Activated T-cell treated with anti-CD3 and anti-CD28 coated beads, Interleukin-2, amount 50 U/mL, for 24 hours (primary cell): ENCODE results near the gene WNT7A.
"Not testable (repeated sequence)": the region's sequence is repeated elsewhere in the genome, so short reads cannot be mapped to it uniquely, and the experiment has no call there.

Experiments used
- DNase-seq: peaks from one replicate; pipeline ENCODE4 v3.0.0-alpha.2; 2020
- H3K27ac Mint-ChIP-seq: 2 replicates; pipeline ENCODE4 v1.8.0; 2020; ENCODE audit warnings: mild to moderate bottlenecking, mixed read lengths
- H3K27me3 Mint-ChIP-seq: 2 replicates; pipeline ENCODE4 v1.8.0; 2020; ENCODE audit warnings: mixed read lengths
- H3K36me3 Mint-ChIP-seq: 2 replicates; pipeline ENCODE4 v1.8.0; 2020; ENCODE audit warnings: low read depth, mixed read lengths
- H3K4me1 Mint-ChIP-seq: 2 replicates; pipeline ENCODE4 v1.8.0; 2020; ENCODE audit warnings: low read depth, mixed read lengths
- H3K4me3 Mint-ChIP-seq: 2 replicates; pipeline ENCODE4 v1.8.0; 2020; ENCODE audit warnings: mild to moderate bottlenecking, moderate library complexity, mixed read lengths
- H3K9me3 Mint-ChIP-seq: 2 replicates; pipeline ENCODE4 v1.8.0; 2020; ENCODE audit warnings: mixed read lengths

The WNT7A gene

GRCh38 chr3:13879946-13880810 is at the start of gene WNT7A:
WNT7A (minus strand) TSS chr3:13880071; CDS start chr3:13879816, 255 bp downstream.
- Mint-ChIP-seq H3K4me3 (peak within 1 kb of the TSS; percentile 69), H3K27me3 (peaks cover 57% of the 10 kb centered on the region), H3K4me1 (peaks cover 12% of the 10 kb centered on the region), H3K27ac (no peak within 1 kb of the TSS), H3K36me3 (no peaks in the 10 kb centered on the region), H3K9me3 (no peaks in the 10 kb centered on the region)
- peak; percentile 79 for DNase-seq

- not testable (repeated sequence) for H3K4me1 Mint-ChIP-seq, H3K27ac Mint-ChIP-seq, H3K36me3 Mint-ChIP-seq, H3K4me3 Mint-ChIP-seq, DNase-seq
- peaks cover 32% of the 10 kb centered on the region for H3K27me3 Mint-ChIP-seq
- H3K9me3 Mint-ChIP-seq = peaks cover 44% of the 10 kb centered on the region
These were observed 48.9 kb upstream of the WNT7A start for GRCh38 chr3:13928741-13929140.

GRCh38 chr3:13927295-13927694 is 47.4 kb upstream of the WNT7A start:
- Mint-ChIP-seq H3K27me3 (peaks cover 20% of the 10 kb centered on the region), H3K9me3 (peaks cover 49% of the 10 kb centered on the region), H3K36me3 (peaks cover 3% of the 10 kb centered on the region), H3K4me1 (no peaks in the 10 kb centered on the region), H3K27ac (no peak overlapping the region), H3K4me3 (no peak overlapping the region)
- no peak for DNase-seq

DNA sequence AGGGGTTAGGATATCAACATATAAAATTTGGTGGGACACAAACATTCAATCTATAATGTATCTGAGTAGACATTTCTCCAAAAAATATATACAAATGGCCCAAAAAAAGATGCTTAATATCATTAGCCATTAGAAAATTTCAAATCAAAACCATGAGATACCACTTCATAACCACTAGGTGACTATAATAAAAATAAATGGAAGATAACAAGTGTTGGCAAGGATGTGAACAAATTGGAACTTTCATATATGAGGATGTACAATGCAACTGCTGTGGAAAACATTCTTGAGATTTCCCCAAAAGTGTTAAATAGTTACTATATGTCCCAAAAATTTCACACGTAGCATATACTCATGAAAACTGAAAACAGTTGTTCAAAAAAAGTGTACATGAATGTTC is 36.5 kb upstream of the WNT7A start:
- H3K9me3 Mint-ChIP-seq = peaks cover 47% of the 10 kb centered on the region
- no peak overlapping the region for H3K4me3 Mint-ChIP-seq
- no peak overlapping the region for H3K27ac Mint-ChIP-seq
- DNase-seq = no peak
- no peaks in the 10 kb centered on the region for H3K4me1 Mint-ChIP-seq
- peaks cover 3% of the 10 kb centered on the region for H3K27me3 Mint-ChIP-seq
- peaks cover 7% of the 10 kb centered on the region for H3K36me3 Mint-ChIP-seq

GRCh38 chr3:13902648-13903238 is 22.9 kb upstream of the WNT7A start:
- no peak overlapping the region for H3K27ac Mint-ChIP-seq
- H3K9me3 Mint-ChIP-seq = peaks cover 66% of the 10 kb centered on the region
- H3K4me3 Mint-ChIP-seq = no peak overlapping the region
- no peaks in the 10 kb centered on the region for H3K4me1 Mint-ChIP-seq
- peaks cover 33% of the 10 kb centered on the region for H3K36me3 Mint-ChIP-seq
- H3K27me3 Mint-ChIP-seq = no peaks in the 10 kb centered on the region
- no peak for DNase-seq

GRCh38 chr3:13901935-13902584 is 22.2 kb upstream of the WNT7A start:
- Mint-ChIP-seq H3K27me3 (no peaks in the 10 kb centered on the region), H3K9me3 (peaks cover 60% of the 10 kb centered on the region), H3K27ac (no peak overlapping the region), H3K4me1 (no peaks in the 10 kb centered on the region), H3K36me3 (peaks cover 32% of the 10 kb centered on the region), H3K4me3 (no peak overlapping the region)
- no peak for DNase-seq

- H3K4me3 Mint-ChIP-seq = no peak overlapping the region
- peaks cover 27% of the 10 kb centered on the region for H3K36me3 Mint-ChIP-seq
- H3K27ac Mint-ChIP-seq = no peak overlapping the region
- no peaks in the 10 kb centered on the region for H3K27me3 Mint-ChIP-seq
- peaks cover 16% of the 10 kb centered on the region for H3K4me1 Mint-ChIP-seq
- H3K9me3 Mint-ChIP-seq = peaks cover 38% of the 10 kb centered on the region
- no peak for DNase-seq
These were observed 18.5 kb upstream of the WNT7A start for GRCh38 chr3:13898346-13898745.

GRCh38 chr3:13896473-13897154 is 16.7 kb upstream of the WNT7A start:
- peak; percentile 59 for DNase-seq
- Mint-ChIP-seq H3K27ac (peak overlapping the region; percentile 2), H3K9me3 (peaks cover 31% of the 10 kb centered on the region), H3K27me3 (no peaks in the 10 kb centered on the region), H3K36me3 (peaks cover 19% of the 10 kb centered on the region), H3K4me3 (peak overlapping the region; percentile 85), H3K4me1 (peaks cover 21% of the 10 kb centered on the region)

DNA sequence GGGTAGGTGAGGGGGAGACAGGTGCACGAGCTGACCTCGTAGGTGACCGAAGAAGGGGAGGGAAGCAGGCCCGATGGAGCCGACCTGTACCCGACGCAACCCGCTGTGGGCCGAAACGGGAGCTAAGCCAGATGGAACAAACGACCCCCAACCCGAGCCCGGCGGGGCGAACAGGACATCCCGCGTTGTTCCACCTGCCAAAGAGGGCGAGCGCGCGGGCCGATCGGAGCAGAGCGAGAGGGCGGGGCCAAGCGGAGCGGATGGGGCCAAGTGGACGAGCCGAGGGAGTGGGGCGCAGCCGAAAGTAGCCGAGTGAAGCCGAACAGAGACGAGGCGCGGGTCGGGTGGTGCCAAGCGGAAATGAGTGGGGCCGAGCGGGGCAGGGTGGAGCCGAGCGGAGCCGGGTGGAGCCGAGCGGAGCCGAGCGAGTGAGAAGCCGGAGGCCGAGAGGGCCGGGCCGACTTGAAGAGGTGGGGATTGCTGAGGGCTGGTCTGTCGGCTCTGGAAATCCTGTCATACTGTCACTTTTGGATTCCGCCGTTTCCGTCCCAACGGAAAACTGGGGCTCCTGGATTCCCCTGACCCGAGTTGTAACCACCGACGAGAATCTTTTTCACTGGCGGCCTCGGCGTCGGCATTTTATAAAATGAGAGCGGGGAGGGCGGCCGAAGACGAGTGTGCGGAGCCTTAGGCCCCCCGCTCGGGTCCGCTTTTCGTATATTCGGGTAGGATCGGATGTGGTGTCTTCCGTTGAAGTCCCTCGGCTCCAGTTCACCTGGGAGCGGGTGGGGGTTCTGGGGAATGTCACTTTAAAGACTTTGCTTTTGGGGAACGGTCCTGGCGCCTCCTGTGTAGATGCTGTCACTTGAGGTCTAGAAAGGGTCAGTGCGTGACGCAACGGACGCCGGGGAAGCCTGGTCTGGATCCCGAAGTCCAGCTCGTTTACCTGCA is 15.6 kb upstream of the WNT7A start:
- Mint-ChIP-seq H3K9me3 (peaks cover 23% of the 10 kb centered on the region), H3K27me3 (no peaks in the 10 kb centered on the region), H3K27ac (peak overlapping the region; percentile 86), H3K4me3 (peak overlapping the region; percentile 85), H3K36me3 (peaks cover 10% of the 10 kb centered on the region), H3K4me1 (peaks cover 33% of the 10 kb centered on the region)
- DNase-seq = peak; percentile 97

DNA sequence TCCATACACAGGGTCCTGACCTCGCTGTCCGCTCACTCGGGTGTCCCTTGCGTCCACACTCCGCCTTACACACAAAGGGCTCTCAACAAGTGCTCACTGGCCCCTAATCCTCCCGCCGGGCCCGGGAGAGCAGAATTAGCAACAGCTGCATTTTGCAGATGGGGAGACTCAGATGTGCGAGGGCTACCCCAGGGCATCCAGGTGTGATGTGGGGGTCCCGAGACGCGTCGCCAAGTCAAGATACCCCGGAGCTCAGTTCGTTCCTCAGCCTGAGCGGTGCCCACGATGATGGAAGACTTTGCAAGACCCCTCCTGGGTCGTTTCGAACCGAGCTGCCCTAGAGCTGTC is 14.9 kb upstream of the WNT7A start:
- peaks cover 19% of the 10 kb centered on the region for H3K9me3 Mint-ChIP-seq
- peaks cover 35% of the 10 kb centered on the region for H3K4me1 Mint-ChIP-seq
- no peaks in the 10 kb centered on the region for H3K27me3 Mint-ChIP-seq
- H3K36me3 Mint-ChIP-seq = peaks cover 8% of the 10 kb centered on the region
- DNase-seq = no peak
- H3K4me3 Mint-ChIP-seq = peak overlapping the region; percentile 85
- H3K27ac Mint-ChIP-seq = peak overlapping the region; percentile 86

DNA sequence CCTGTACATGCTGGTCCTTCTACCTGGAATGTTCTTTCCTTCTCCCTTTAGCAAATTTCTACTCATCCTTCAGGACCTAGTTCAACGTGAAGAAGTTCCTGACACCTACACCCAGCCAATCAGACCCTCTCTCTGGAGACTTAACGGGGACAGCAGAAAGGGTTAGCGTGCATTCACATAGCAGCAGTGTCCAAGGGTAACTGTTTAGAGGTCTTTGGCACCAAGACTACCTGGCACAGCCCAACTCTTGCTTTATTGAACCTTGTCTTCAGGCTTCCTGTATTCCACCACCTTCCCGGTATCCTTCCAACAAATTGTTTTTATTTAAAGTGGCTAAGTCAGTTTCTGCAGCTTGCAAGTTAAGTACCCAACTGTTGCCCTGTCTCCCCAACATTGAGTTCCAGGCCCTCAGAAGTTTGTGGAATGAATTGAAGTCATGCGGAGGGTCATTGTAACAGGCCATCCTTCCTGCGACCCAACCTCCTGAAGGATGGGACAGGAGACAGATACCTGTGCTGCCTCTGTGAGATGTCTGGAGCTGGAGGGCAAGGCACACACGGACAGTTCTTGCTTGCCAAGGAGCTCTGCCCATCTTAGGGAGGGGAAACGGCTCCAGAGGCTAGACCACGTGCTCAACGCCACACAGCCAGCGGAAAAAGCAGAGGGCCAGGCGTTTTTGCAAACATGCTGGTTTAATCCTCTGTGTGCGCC is 14.4 kb upstream of the WNT7A start:
- H3K36me3 Mint-ChIP-seq = peaks cover 5% of the 10 kb centered on the region
- no peak overlapping the region for H3K4me3 Mint-ChIP-seq
- peaks cover 14% of the 10 kb centered on the region for H3K9me3 Mint-ChIP-seq
- peak; percentile 22 for DNase-seq
- no peak overlapping the region for H3K27ac Mint-ChIP-seq
- peaks cover 35% of the 10 kb centered on the region for H3K4me1 Mint-ChIP-seq
- no peaks in the 10 kb centered on the region for H3K27me3 Mint-ChIP-seq

- peak; percentile 23 for DNase-seq
- H3K9me3 Mint-ChIP-seq = peaks cover 5% of the 10 kb centered on the region
- H3K4me1 Mint-ChIP-seq = peaks cover 35% of the 10 kb centered on the region
- H3K4me3 Mint-ChIP-seq = no peak overlapping the region
- no peak overlapping the region for H3K27ac Mint-ChIP-seq
- no peaks in the 10 kb centered on the region for H3K36me3 Mint-ChIP-seq
- H3K27me3 Mint-ChIP-seq = no peaks in the 10 kb centered on the region
These were observed 12.4 kb upstream of the WNT7A start for GRCh38 chr3:13892304-13892703.

DNA sequence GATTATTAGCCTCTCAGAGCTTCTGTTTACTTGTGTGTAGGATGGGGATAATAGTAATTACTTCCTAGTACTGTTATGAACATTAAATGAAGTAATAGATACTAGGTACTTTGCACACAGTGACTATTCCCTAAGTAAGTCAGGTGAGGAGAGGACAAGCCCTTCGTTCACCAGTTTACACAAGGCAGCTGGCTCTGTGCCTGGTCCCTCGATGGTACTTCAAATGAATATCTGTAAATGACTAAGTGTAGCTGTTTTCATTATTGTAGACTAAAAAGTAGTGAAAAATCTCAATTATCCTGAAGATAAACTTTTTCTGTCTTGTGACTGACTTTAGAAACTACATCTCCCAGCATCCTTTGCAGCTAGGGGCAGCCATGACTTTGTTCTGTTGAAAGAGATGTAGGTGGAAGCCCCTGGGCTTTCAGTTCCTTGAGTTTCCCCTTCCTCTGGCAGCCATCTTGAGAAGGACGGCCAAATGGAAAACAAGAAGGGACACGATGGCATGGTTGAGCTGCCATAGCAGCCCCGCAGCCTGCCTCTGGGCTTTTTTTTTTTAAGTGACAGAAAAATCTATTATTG is 11.7 kb upstream of the WNT7A start:
- peak; percentile 29 for DNase-seq

More for the DNA sequence above, 11.7 kb upstream of the WNT7A start:
- H3K27ac Mint-ChIP-seq = no peak overlapping the region
- H3K27me3 Mint-ChIP-seq = no peaks in the 10 kb centered on the region
- no peak overlapping the region for H3K4me3 Mint-ChIP-seq
- H3K4me1 Mint-ChIP-seq = peaks cover 35% of the 10 kb centered on the region
- H3K9me3 Mint-ChIP-seq = peaks cover 5% of the 10 kb centered on the region
- no peaks in the 10 kb centered on the region for H3K36me3 Mint-ChIP-seq
